IMR-90 (cell line): ENCODE measurements around the gene PLA2G2E. TPM values are rescaled to one million over a fixed set of nuclear protein-coding genes. Genes with fewer than 3 reads are reported as not detected.

Experiments used
- ATAC-seq: fragments of 200-7000 bp; cut with Tn5 transposase; 2 replicates; pipeline ENCODE4 v1.9.1; 2020; ENCODE audit warnings: low read depth, mild to moderate bottlenecking, moderate library complexity
- BruUV-seq: library from RNA; stranded (reverse); fragments of 400-500 nt; replicated peaks from 2 replicates; lab custom pipeline; 2021; lab: Mats Ljungman, UMichigan
- CTCF ChIA-PET: fragments of 300-600 bp; formaldehyde crosslinking; extraction: SDS; loops from one replicate; lab custom pipeline; 2021; ENCODE audit warnings: antibody characterized with exemption; lab: Yijun Ruan, JAX
- POLR2A ChIA-PET: fragments of 300-600 bp; sonication (Branson Sonifier 250); formaldehyde crosslinking; loops from one replicate; lab custom pipeline; 2022; ENCODE audit warnings: antibody characterized with exemption; ENCODE audit not compliant: unreplicated experiment; lab: Charles Lee
- DNase-seq: peaks from one replicate; pipeline ENCODE4 v3.0.0; 2013
- H2AFZ ChIP-seq: replicated peaks from 2 replicates; pipeline ENCODE3; 2013; ENCODE audit warnings: low read length, mild to moderate bottlenecking; ENCODE audit not compliant: poor library complexity
- H2AK5ac ChIP-seq: 2 replicates; pipeline ENCODE4 v1.6.1; 2013; ENCODE audit warnings: low read depth, low read length, inconsistent platforms
- H2AK9ac ChIP-seq: replicated peaks from 2 replicates; pipeline ENCODE3; 2013; ENCODE audit warnings: mild to moderate bottlenecking, low read depth, low read length, moderate library complexity; ENCODE audit not compliant: poor library complexity
- H2BK120ac ChIP-seq: 2 replicates; pipeline ENCODE4 v1.6.1; 2013; ENCODE audit warnings: low read depth, low read length, inconsistent platforms
- H2BK15ac ChIP-seq: 3 replicates; pipeline ENCODE4 v1.6.1; 2013; ENCODE audit warnings: low read depth, low read length, inconsistent platforms
- H2BK20ac ChIP-seq: 2 replicates; pipeline ENCODE4 v1.6.1; 2013; ENCODE audit warnings: low read depth, mild to moderate bottlenecking, inconsistent platforms, low read length, moderate library complexity
- H2BK5ac ChIP-seq: 2 replicates; pipeline ENCODE4 v1.6.1; 2013; ENCODE audit warnings: mild to moderate bottlenecking, low read depth, low read length, inconsistent platforms; ENCODE audit not compliant: poor library complexity, severe bottlenecking
- H3K14ac ChIP-seq: replicated peaks from 2 replicates; pipeline ENCODE4 v1.6.1; 2013; ENCODE audit warnings: low read depth, low read length, inconsistent platforms
- H3K18ac ChIP-seq: 2 replicates; pipeline ENCODE4 v1.6.1; 2013; ENCODE audit warnings: low read depth, low read length, control low read depth
- H3K23ac ChIP-seq: 2 replicates; pipeline ENCODE4 v1.6.1; 2013; ENCODE audit warnings: low read depth, low read length, inconsistent platforms
- H3K27ac ChIP-seq: 2 replicates; pipeline ENCODE4 v1.5.1; 2013; ENCODE audit warnings: mild to moderate bottlenecking, control low read depth, low read length; ENCODE audit not compliant: insufficient read depth
- H3K27me3 ChIP-seq: 2 replicates; pipeline ENCODE4 v1.6.1; 2013; ENCODE audit warnings: low read length; ENCODE audit not compliant: control insufficient read depth, insufficient read depth
- H3K36me3 ChIP-seq: 2 replicates; pipeline ENCODE4 v1.6.1; 2013; ENCODE audit warnings: low read length, mixed read lengths; ENCODE audit not compliant: control insufficient read depth, insufficient read depth
- H3K4ac ChIP-seq: 2 replicates; pipeline ENCODE4 v1.6.1; 2013; ENCODE audit warnings: low read depth, low read length, inconsistent platforms
- H3K4me1 ChIP-seq: 2 replicates; pipeline ENCODE4 v1.6.1; 2013; ENCODE audit warnings: low read length, mixed read lengths; ENCODE audit not compliant: control insufficient read depth, insufficient read depth
- H3K4me2 ChIP-seq: 2 replicates; pipeline ENCODE4 v1.6.1; 2013; ENCODE audit warnings: low read depth, mild to moderate bottlenecking, control low read depth, low read length, moderate library complexity
- H3K4me3 ChIP-seq: 2 replicates; pipeline ENCODE4 v1.5.1; 2013; ENCODE audit warnings: low read depth, mild to moderate bottlenecking, control low read depth, low read length, moderate library complexity; ENCODE audit not compliant: insufficient read depth
- H3K56ac ChIP-seq: 2 replicates; pipeline ENCODE4 v1.6.1; 2013; ENCODE audit warnings: low read length, inconsistent platforms; ENCODE audit not compliant: insufficient read depth; ENCODE audit errors: extremely low read depth
- H3K79me1 ChIP-seq, 2 experiments: 2 replicates each; pipeline ENCODE4 v1.6.1; 2013; ENCODE audit warnings: low read length in 2 of 2, inconsistent platforms in 1 of 2, low read depth in 1 of 2
- H3K9ac ChIP-seq: 2 replicates; pipeline ENCODE4 v1.6.1; 2013; ENCODE audit warnings: low read depth, low read length, control low read depth
- H3K9me1 ChIP-seq: 2 replicates; pipeline ENCODE4 v1.6.1; 2013; ENCODE audit warnings: low read length, inconsistent platforms; ENCODE audit not compliant: insufficient read depth
- H3K9me3 ChIP-seq: 2 replicates; pipeline ENCODE4 v1.6.1; 2013; ENCODE audit warnings: low read length; ENCODE audit not compliant: control insufficient read depth, insufficient read depth
- H4K20me1 ChIP-seq: 2 replicates; pipeline ENCODE4 v1.6.1; 2013; ENCODE audit warnings: low read length, inconsistent platforms; ENCODE audit not compliant: insufficient read depth
- H4K5ac ChIP-seq: 2 replicates; pipeline ENCODE4 v1.6.1; 2013; ENCODE audit warnings: mild to moderate bottlenecking, low read depth, low read length, control low read depth
- H4K8ac ChIP-seq, 2 experiments: 2 replicates each; pipeline ENCODE4 v1.6.1; 2013; ENCODE audit warnings: low read depth in 2 of 2, low read length in 2 of 2, control low read depth in 1 of 2, inconsistent platforms in 1 of 2
- H4K91ac ChIP-seq: 2 replicates; pipeline ENCODE4 v1.6.1; 2013; ENCODE audit warnings: low read depth, low read length, inconsistent platforms; ENCODE audit not compliant: insufficient read depth
- RAD21 ChIP-seq: IDR thresholded peaks from 2 replicates; pipeline ENCODE4 v1.6.1; 2012; ENCODE audit warnings: low read length, improper control_type of control experiment
- SMC3 ChIP-seq: fragments of 150-350 bp; IDR thresholded peaks from 2 replicates; pipeline ENCODE4 v1.6.1; 2016; ENCODE audit warnings: low read depth, mild to moderate bottlenecking, antibody characterized with exemption, low read length, moderate library complexity
- WGBS, 2 experiments: methylation state at CpG; one replicate each; pipeline versions ENCODE4 v1.1.5 to v1.1.7; 2013; ENCODE audit warnings: missing lambda C conversion rate in 2 of 2; ENCODE audit not compliant: insufficient read length in 1 of 2; ENCODE audit errors: extremely low coverage in 2 of 2; 5-methylcytosine and 5-hydroxymethylcytosine counted together
- dilution Hi-C: fragments of 300-500 bp; cut with HindIII; formaldehyde crosslinking; loops from one replicate; pipeline ENCODE4 v1.14.3; 2018; ENCODE audit warnings: low sequenced_read_pairs; ENCODE audit not compliant: unreplicated experiment
- in situ Hi-C: fragments of 300-500 bp; cut with MboI; formaldehyde crosslinking; loops from 3 replicates; pipeline ENCODE4 v1.14.3; 2019; ENCODE audit warnings: low sequenced_read_pairs, inconsistent platforms, mixed read lengths
- intact Hi-C: fragments of 100-400 bp; cut with micrococcal nuclease; formaldehyde crosslinking; loops from 2 replicates; pipeline ENCODE4 v1.10.0; 2022
- polyA plus RNA-seq, 3 experiments: library from polyadenylated mRNA; depleted of rRNA; stranded (reverse); fragments of >200 nt; gene quantifications; 2 replicates each; pipeline ENCODE4 v1.2.3, GENCODE V29; 2012; ENCODE audit warnings: low replicate concordance in 1 of 3
- total RNA-seq: library from RNA; depleted of rRNA; stranded (reverse); fragments of >200 nt; gene quantifications from 2 replicates; pipeline ENCODE4 v1.2.3, GENCODE V29; 2012

PLA2G2E gene
- total and polyA plus RNA-seq, 2 of the 4 experiments (the other 2 are of a cell fraction), result not detected

- no peak overlapping the region for H3K14ac ChIP-seq
- no peak overlapping the region for H2BK5ac ChIP-seq
- no peak overlapping the region for H3K23ac ChIP-seq
- no peak overlapping the region for H4K8ac ChIP-seq
- H2AFZ ChIP-seq, result no peak overlapping the region
- no peak overlapping the region for H2AK9ac ChIP-seq
- no peaks in the 10 kb centered on the region for H3K36me3 ChIP-seq
- no peak overlapping the region for H2BK15ac ChIP-seq
- H3K4me3 ChIP-seq, result no peak overlapping the region
- H3K9ac ChIP-seq, result no peak overlapping the region
- H2BK20ac ChIP-seq, result no peak overlapping the region
- DNase-seq (no peak), ATAC-seq (no peak)
- POLR2A ChIA-PET, result no interaction called here
- no peak overlapping the region for H3K27ac ChIP-seq
- H4K20me1 ChIP-seq, result no peaks in the 10 kb centered on the region
- H4K5ac ChIP-seq, result no peak overlapping the region
- peaks cover 12% of the 10 kb centered on the region for H3K27me3 ChIP-seq
- no peaks in the 10 kb centered on the region for H3K9me1 ChIP-seq
- H3K56ac ChIP-seq, result no peak overlapping the region
- CTCF ChIA-PET, result no interaction called here
- 61% methylated on average over 3 of the region's 7 CpGs; no CpG with 5 or more reads in 1 of the 2 experiments for WGBS, 2 experiments
- no peak overlapping the region for H2BK120ac ChIP-seq
- intact Hi-C loops (loop anchor here (2.0 kb wide), 1 partner anchor 177 kb away; no protein-coding TSS in a partner anchor), in situ Hi-C loops (no loop called here), dilution Hi-C loops (no loop called here)
- no peaks in the 10 kb centered on the region; the same call in 1 of the 2 replicates for H3K9me3 ChIP-seq
- no TSS peak for BruUV-seq
- no peaks in the 10 kb centered on the region for H3K4me1 ChIP-seq
- H3K4me2 ChIP-seq, result no peak overlapping the region
- H3K79me1 ChIP-seq, result no peaks in the 10 kb centered on the region
- H2AK5ac ChIP-seq, result no peak overlapping the region
- H4K91ac ChIP-seq, result no peak overlapping the region
- TF ChIP-seq RAD21 (no peak), SMC3 (no peak)
- H3K18ac ChIP-seq, result no peak overlapping the region
- no peak overlapping the region for H3K4ac ChIP-seq
Observed at GRCh38 chr1:19925342-19926070, 2.1 kb upstream of the PLA2G2E start.
